ENCODE measurements around the gene NDUFB7.
"Not testable (repeated sequence)": the region's sequence is repeated elsewhere in the genome, so short reads cannot be mapped to it uniquely, and the experiment has no call there.

- TF ChIP-seq, protein P1, sequence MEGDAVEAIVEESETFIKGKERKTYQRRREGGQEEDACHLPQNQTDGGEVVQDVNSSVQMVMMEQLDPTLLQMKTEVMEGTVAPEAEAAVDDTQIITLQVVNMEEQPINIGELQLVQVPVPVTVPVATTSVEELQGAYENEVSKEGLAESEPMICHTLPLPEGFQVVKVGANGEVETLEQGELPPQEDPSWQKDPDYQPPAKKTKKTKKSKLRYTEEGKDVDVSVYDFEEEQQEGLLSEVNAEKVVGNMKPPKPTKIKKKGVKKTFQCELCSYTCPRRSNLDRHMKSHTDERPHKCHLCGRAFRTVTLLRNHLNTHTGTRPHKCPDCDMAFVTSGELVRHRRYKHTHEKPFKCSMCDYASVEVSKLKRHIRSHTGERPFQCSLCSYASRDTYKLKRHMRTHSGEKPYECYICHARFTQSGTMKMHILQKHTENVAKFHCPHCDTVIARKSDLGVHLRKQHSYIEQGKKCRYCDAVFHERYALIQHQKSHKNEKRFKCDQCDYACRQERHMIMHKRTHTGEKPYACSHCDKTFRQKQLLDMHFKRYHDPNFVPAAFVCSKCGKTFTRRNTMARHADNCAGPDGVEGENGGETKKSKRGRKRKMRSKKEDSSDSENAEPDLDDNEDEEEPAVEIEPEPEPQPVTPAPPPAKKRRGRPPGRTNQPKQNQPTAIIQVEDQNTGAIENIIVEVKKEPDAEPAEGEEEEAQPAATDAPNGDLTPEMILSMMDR (IDR thresholded peaks at IDR 0.05), result not testable (repeated sequence)
- not testable (repeated sequence) for TF ChIP-seq POLR2A (IDR thresholded peaks at IDR 0.05)
Observed at GRCh38 chr19:14552006-14552360, 19.9 kb downstream of the NDUFB7 start.
